ENCODE results near the gene DTWD2.

The DTWD2 gene

GRCh38 chr5:119019501-119019900, 31.2 kb upstream of the DTWD2 start:
- no peaks in the 10 kb centered on the region for H3K27me3 ChIP-seq (ENCODE audit: insufficient read depth, low read length)
- no peaks in the 10 kb centered on the region for H3K79me2 ChIP-seq (ENCODE audit: insufficient read depth, low read length)
- no peaks in the 10 kb centered on the region for H3K9me2 ChIP-seq (ENCODE audit: low read depth, low read length)
- TF ChIP-seq CTCF (IDR thresholded peaks at IDR 0.05; ENCODE audit: low read length): no peak
- no peak for TF ChIP-seq EZH2 (IDR thresholded peaks at IDR 0.05; ENCODE audit: borderline replicate concordance, low read length)
- H2AFZ ChIP-seq (ENCODE audit: low read length): no peak overlapping the region
- no peak overlapping the region for H3K27ac ChIP-seq (ENCODE audit: low read depth, low read length, poor library complexity, severe bottlenecking)
- no peak overlapping the region for H3K9ac ChIP-seq (ENCODE audit: low read length)
- H3K4me2 ChIP-seq (ENCODE audit: low read length): peak overlapping the region; percentile 11; the same call in 1 of the 2 replicates
- peaks cover 61% of the 10 kb centered on the region for H3K4me1 ChIP-seq (ENCODE audit: insufficient read depth, low read length, severe bottlenecking)
- no peaks in the 10 kb centered on the region for H3K9me3 ChIP-seq (ENCODE audit: low read length)
- H3K36me3 ChIP-seq (ENCODE audit: insufficient read depth, low read length): no peaks in the 10 kb centered on the region
- H3K4me3 ChIP-seq (ENCODE audit: low read depth, low read length, poor library complexity, severe bottlenecking): no peak overlapping the region
- H3F3A ChIP-seq (ENCODE audit: insufficient read depth, low read length): peaks cover 4% of the 10 kb centered on the region; the same call in 1 of the 2 replicates
- H4K20me1 ChIP-seq (ENCODE audit: insufficient read depth, low read length): no peaks in the 10 kb centered on the region

GRCh38 chr5:119017994-119018393, 29.6 kb upstream of the DTWD2 start:
- Histone ChIP-seq H3K9me3 (ENCODE audit: low read length) (no peaks in the 10 kb centered on the region), H3K36me3 (ENCODE audit: insufficient read depth, low read length) (no peaks in the 10 kb centered on the region), H3K9ac (ENCODE audit: low read length) (no peak overlapping the region), H3K4me3 (ENCODE audit: low read depth, low read length, poor library complexity, severe bottlenecking) (no peak overlapping the region), H3K27ac (ENCODE audit: low read depth, low read length, poor library complexity, severe bottlenecking) (no peak overlapping the region), H2AFZ (ENCODE audit: low read length) (no peak overlapping the region), H3K9me2 (ENCODE audit: low read depth, low read length) (no peaks in the 10 kb centered on the region), H3K27me3 (ENCODE audit: insufficient read depth, low read length) (no peaks in the 10 kb centered on the region), H3K4me2 (ENCODE audit: low read length) (no peak overlapping the region), H3F3A (ENCODE audit: insufficient read depth, low read length) (peaks cover 4% of the 10 kb centered on the region; the same call in 1 of the 2 replicates), H3K4me1 (ENCODE audit: insufficient read depth, low read length, severe bottlenecking) (peaks cover 54% of the 10 kb centered on the region), H4K20me1 (ENCODE audit: insufficient read depth, low read length) (no peaks in the 10 kb centered on the region), H3K79me2 (ENCODE audit: insufficient read depth, low read length) (no peaks in the 10 kb centered on the region)
- TF ChIP-seq EZH2 (IDR thresholded peaks at IDR 0.05; ENCODE audit: borderline replicate concordance, low read length): no peak
- no peak for TF ChIP-seq CTCF (IDR thresholded peaks at IDR 0.05; ENCODE audit: low read length)

GRCh38 chr5:119016125-119016774, 27.9 kb upstream of the DTWD2 start:
- Histone ChIP-seq H3K79me2 (ENCODE audit: insufficient read depth, low read length) (no peaks in the 10 kb centered on the region), H4K20me1 (ENCODE audit: insufficient read depth, low read length) (no peaks in the 10 kb centered on the region), H3K36me3 (ENCODE audit: insufficient read depth, low read length) (no peaks in the 10 kb centered on the region), H3K4me3 (ENCODE audit: low read depth, low read length, poor library complexity, severe bottlenecking) (no peak overlapping the region), H3K27me3 (ENCODE audit: insufficient read depth, low read length) (no peaks in the 10 kb centered on the region), H3K9ac (ENCODE audit: low read length) (no peak overlapping the region), H2AFZ (ENCODE audit: low read length) (no peak overlapping the region), H3K27ac (ENCODE audit: low read depth, low read length, poor library complexity, severe bottlenecking) (peak overlapping the region; percentile 71), H3K9me2 (ENCODE audit: low read depth, low read length) (no peaks in the 10 kb centered on the region), H3F3A (ENCODE audit: insufficient read depth, low read length) (peaks cover 4% of the 10 kb centered on the region; the same call in 1 of the 2 replicates), H3K4me1 (ENCODE audit: insufficient read depth, low read length, severe bottlenecking) (peaks cover 40% of the 10 kb centered on the region), H3K4me2 (ENCODE audit: low read length) (no peak overlapping the region; the same call in 1 of the 2 replicates), H3K9me3 (ENCODE audit: low read length) (no peaks in the 10 kb centered on the region)
- TF ChIP-seq EZH2 (IDR thresholded peaks at IDR 0.05; ENCODE audit: borderline replicate concordance, low read length): no peak
- no peak for TF ChIP-seq CTCF (IDR thresholded peaks at IDR 0.05; ENCODE audit: low read length)
